ENCODE measurements around the gene CHRNA10.

DNA sequence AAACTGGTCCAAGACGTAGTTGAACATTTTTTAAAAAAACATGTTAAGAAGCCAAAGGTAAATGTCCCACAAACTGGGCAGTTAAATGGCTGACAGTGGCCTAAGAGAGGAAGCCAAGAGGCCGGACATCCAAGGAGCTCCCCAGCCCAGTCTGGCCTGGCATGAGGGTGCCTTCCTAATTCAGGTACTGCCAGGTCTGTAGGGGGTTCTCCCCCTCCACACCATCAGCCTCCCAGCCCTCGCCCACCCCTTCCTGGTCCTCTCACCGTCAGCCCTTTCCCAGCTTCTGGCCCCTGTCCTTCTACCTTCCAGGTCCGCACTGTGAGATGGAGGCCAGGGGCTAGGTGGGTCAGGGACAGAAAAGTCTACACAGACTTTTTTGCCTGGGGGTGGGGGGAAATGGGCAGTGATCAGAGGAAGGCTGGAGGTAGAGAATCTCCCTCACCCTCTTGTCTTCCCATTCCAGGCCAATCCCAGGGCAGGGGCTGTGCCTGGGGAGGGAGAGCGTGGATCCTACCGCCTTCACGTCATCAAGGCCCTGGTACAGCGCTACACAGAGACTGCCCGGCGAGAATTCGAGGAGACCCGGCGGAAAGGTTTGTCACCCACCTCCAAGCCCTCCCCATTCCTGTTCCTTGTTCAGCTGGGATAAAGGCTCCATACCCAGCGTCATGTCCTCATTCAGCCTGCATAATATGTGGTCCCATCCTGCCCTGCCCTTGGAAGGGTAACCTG lies 35.4 kb downstream of the CHRNA10 start:
- TF ChIP-seq GATA2 (IDR thresholded peaks at IDR 0.05; ENCODE audit: low read depth, low read length): no peak
- TF ChIP-seq GATA3 (IDR thresholded peaks at IDR 0.05; ENCODE audit: low read depth, low read length): no peak

Data from SH-SY5Y (cell line).